ENCODE measurements around the gene CRTC3. TPM values are rescaled to one million over a fixed set of nuclear protein-coding genes. Genes with fewer than 3 reads are reported as not detected.

The CRTC3 gene
- total and polyA plus RNA-seq, 4 donors, result 12.9 to 82.2 (median 44.0) TPM

- 85 to 88% methylated on average over 5 of the region's 5 CpGs for WGBS, 2 donors
Observed at GRCh38 chr15:90675464-90675863, 145.7 kb downstream of the CRTC3 start.

GRCh38 chr15:90677807-90678790 is 148.4 kb downstream of the CRTC3 start:
- intact Hi-C loops (cut with DNase I), result no loop called here
- DNase-seq (no peak), ATAC-seq (ENCODE audit: low FRiP score) (no peak)
- H3K9me3 ChIP-seq (ENCODE audit: control insufficient read depth, low read length), result no peaks in the 10 kb centered on the region
- H3K36me3 ChIP-seq (ENCODE audit: control insufficient read depth in 1 of 2, insufficient read depth in 2 of 2, low read length in 1 of 2), result no peaks in the 10 kb centered on the region
- WGBS, 2 donors, result 91 to 95% methylated on average over 12 of the region's 12 CpGs
- no peak overlapping the region for H3K27ac ChIP-seq (ENCODE audit: low read depth in 1 of 2, low read length in 2 of 2)
- no peaks in the 10 kb centered on the region for H3K27me3 ChIP-seq (ENCODE audit: control insufficient read depth in 1 of 2, insufficient read depth in 2 of 2, low read length in 1 of 2)
- no peak overlapping the region for H3K4me3 ChIP-seq (ENCODE audit: low read length in 2 of 2)
- H3K4me1 ChIP-seq (ENCODE audit: control insufficient read depth in 1 of 2, insufficient read depth in 2 of 2, low read length in 2 of 2), result peaks cover 0 to 7% of the 10 kb centered on the region in 2 donors

More at GRCh38 chr15:90675464-90675863, 145.7 kb downstream of the CRTC3 start:
- H3K27me3 ChIP-seq (ENCODE audit: control insufficient read depth in 1 of 2, insufficient read depth in 2 of 2, low read length in 1 of 2), result no peaks in the 10 kb centered on the region
- DNase-seq, result no peak
- intact Hi-C loops (cut with DNase I), result no loop called here
- H3K36me3 ChIP-seq (ENCODE audit: control insufficient read depth in 1 of 2, insufficient read depth in 2 of 2, low read length in 1 of 2), result no peaks in the 10 kb centered on the region
- H3K4me1 ChIP-seq (ENCODE audit: control insufficient read depth in 1 of 2, insufficient read depth in 2 of 2, low read length in 2 of 2), result peaks cover 0 to 6% of the 10 kb centered on the region in 2 donors
- no peak for ATAC-seq (ENCODE audit: low FRiP score)
- H3K4me3 ChIP-seq (ENCODE audit: low read length in 2 of 2), result no peak overlapping the region
- H3K9me3 ChIP-seq (ENCODE audit: control insufficient read depth, low read length), result no peaks in the 10 kb centered on the region
- H3K27ac ChIP-seq (ENCODE audit: low read depth in 1 of 2, low read length in 2 of 2), result no peak overlapping the region

DNA sequence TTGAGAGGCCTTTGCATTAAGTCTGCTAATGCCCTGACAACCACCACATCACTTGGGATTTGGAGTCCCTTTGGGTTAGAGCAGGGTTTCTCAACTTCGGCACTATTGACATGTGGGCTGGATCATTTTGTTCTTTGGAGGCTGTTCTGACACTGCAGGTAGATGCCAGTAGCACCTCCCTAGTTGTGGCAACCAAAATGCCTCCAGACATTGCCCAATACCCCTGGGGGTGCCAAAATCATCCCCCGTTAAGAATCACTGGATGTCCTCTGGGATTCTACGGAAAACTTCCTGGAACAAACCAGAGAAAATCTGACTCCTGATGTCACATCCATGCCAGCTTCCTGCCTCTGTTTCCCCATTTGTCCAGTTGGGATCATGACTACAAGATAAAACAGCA is 150.2 kb downstream of the CRTC3 start:
- ATAC-seq (ENCODE audit: low FRiP score), result no peak
- Histone ChIP-seq H3K4me3 (ENCODE audit: low read length in 2 of 2) (no peak overlapping the region), H3K36me3 (ENCODE audit: control insufficient read depth in 1 of 2, insufficient read depth in 2 of 2, low read length in 1 of 2) (no peaks in the 10 kb centered on the region), H3K4me1 (ENCODE audit: control insufficient read depth in 1 of 2, insufficient read depth in 2 of 2, low read length in 2 of 2) (peaks cover 0 to 7% of the 10 kb centered on the region in 2 donors), H3K27ac (ENCODE audit: low read depth in 1 of 2, low read length in 2 of 2) (peak overlapping the region in 1 of 2 donors; percentile 77), H3K27me3 (ENCODE audit: control insufficient read depth in 1 of 2, insufficient read depth in 2 of 2, low read length in 1 of 2) (no peaks in the 10 kb centered on the region), H3K9me3 (ENCODE audit: control insufficient read depth, low read length) (no peaks in the 10 kb centered on the region)
- intact Hi-C loops (cut with DNase I), result no loop called here
- DNase-seq, result no peak
- WGBS, 2 donors, result 79 to 84% methylated on average over 3 of the region's 3 CpGs

DNA sequence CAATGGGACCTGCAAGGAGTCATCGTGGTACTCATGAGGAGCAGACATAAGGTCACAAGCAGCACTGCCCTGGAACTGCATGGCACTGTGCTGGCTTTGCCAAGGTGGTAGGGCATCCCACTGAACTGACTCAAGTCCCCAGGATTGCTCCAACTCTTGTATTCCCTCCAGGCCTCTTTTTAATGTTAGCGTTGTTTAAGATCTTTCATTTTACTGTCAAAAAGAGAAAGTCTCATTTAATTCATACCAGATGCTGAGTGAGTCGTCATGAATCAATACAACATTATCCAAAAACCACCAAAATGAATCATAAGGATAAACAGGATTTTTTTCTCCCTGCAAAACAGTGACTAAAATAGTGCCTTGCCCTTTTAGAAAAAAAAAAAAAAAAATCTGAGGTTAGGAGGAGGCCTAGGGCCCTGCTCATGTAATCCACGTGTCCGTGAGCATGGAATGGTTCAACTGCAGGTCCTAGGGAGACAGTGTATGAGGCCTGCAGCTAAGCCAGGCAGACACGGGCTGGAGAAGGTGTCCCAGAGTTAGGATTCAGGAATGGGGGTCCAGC is 150.7 kb downstream of the CRTC3 start:
- no peaks in the 10 kb centered on the region for H3K36me3 ChIP-seq (ENCODE audit: control insufficient read depth in 1 of 2, insufficient read depth in 2 of 2, low read length in 1 of 2)
- H3K4me3 ChIP-seq (ENCODE audit: low read length in 2 of 2), result no peak overlapping the region
- DNase-seq (peak in 1 of 2 donors; percentile 66), ATAC-seq (ENCODE audit: low FRiP score) (peak; percentile 92)
- no peaks in the 10 kb centered on the region for H3K9me3 ChIP-seq (ENCODE audit: control insufficient read depth, low read length)
- peaks cover 0 to 7% of the 10 kb centered on the region in 2 donors for H3K4me1 ChIP-seq (ENCODE audit: control insufficient read depth in 1 of 2, insufficient read depth in 2 of 2, low read length in 2 of 2)
- H3K27ac ChIP-seq (ENCODE audit: low read depth in 1 of 2, low read length in 2 of 2), result peak overlapping the region in 1 of 2 donors; percentile 77
- WGBS, 2 donors, result 4 to 10% methylated on average over 6 of the region's 6 CpGs
- intact Hi-C loops (cut with DNase I), result no loop called here
- no peaks in the 10 kb centered on the region for H3K27me3 ChIP-seq (ENCODE audit: control insufficient read depth in 1 of 2, insufficient read depth in 2 of 2, low read length in 1 of 2)

DNA sequence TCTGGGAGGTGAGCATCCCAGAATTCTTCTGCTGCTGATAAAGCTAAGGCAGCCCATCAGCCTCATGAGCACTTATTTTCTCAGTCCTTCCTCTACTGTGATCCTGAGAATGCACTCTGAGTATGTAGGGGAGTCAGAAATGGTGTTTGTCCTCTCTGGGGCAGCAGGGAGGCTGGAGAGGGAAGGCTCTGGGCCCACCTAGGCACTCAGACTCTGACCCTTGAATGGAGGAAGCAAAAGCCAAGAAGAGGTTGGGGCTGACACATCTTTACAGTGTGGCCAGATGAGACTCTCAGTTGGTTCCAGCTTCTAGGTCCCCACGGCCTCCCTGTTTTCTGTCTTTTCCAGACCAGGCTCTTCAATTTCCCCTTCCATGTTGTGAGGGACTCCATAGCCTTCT is 151.3 kb downstream of the CRTC3 start:
- peaks cover 0 to 7% of the 10 kb centered on the region in 2 donors for H3K4me1 ChIP-seq (ENCODE audit: control insufficient read depth in 1 of 2, insufficient read depth in 2 of 2, low read length in 2 of 2)
- no peaks in the 10 kb centered on the region for H3K27me3 ChIP-seq (ENCODE audit: control insufficient read depth in 1 of 2, insufficient read depth in 2 of 2, low read length in 1 of 2)
- DNase-seq (no peak), ATAC-seq (ENCODE audit: low FRiP score) (peak; percentile 17)
- H3K9me3 ChIP-seq (ENCODE audit: control insufficient read depth, low read length), result no peaks in the 10 kb centered on the region
- WGBS, 2 donors, result 92 to 98% methylated on average over 1 of the region's 1 CpG
- H3K36me3 ChIP-seq (ENCODE audit: control insufficient read depth in 1 of 2, insufficient read depth in 2 of 2, low read length in 1 of 2), result no peaks in the 10 kb centered on the region
- H3K27ac ChIP-seq (ENCODE audit: low read depth in 1 of 2, low read length in 2 of 2), result peak overlapping the region in 1 of 2 donors; percentile 43
- intact Hi-C loops (cut with DNase I), result no loop called here
- no peak overlapping the region for H3K4me3 ChIP-seq (ENCODE audit: low read length in 2 of 2)

DNA sequence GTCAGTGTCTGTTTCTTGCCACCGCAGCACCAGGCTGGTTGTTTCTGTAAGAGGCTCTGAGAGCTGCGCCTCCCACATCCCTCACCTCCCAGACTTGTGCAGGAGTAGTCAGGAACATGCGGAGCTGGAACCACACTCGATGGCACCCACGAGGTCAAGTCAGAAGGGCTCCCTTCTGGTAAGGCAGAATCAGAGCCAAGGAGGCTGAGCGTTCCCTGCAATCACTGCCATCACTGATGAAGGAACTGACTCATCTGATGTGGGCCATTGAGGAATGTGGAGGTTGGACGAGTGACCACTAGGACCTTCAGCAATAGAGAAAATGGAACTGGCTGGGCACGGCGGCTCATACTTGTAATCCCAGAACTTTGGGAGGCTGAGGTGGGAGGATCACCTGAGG is 151.8 kb downstream of the CRTC3 start:
- H3K27ac ChIP-seq (ENCODE audit: low read depth in 1 of 2, low read length in 2 of 2), result peak overlapping the region in 1 of 2 donors; percentile 9
- no peak overlapping the region for H3K4me3 ChIP-seq (ENCODE audit: low read length in 2 of 2)
- 62 to 69% methylated on average over 9 of the region's 9 CpGs for WGBS, 2 donors
- no peaks in the 10 kb centered on the region for H3K27me3 ChIP-seq (ENCODE audit: control insufficient read depth in 1 of 2, insufficient read depth in 2 of 2, low read length in 1 of 2)
- ATAC-seq (ENCODE audit: low FRiP score) (peak; percentile 46), DNase-seq (peak; percentile 74 to 78)
- H3K36me3 ChIP-seq (ENCODE audit: control insufficient read depth in 1 of 2, insufficient read depth in 2 of 2, low read length in 1 of 2), result no peaks in the 10 kb centered on the region
- H3K9me3 ChIP-seq (ENCODE audit: control insufficient read depth, low read length), result no peaks in the 10 kb centered on the region
- peaks cover 0 to 7% of the 10 kb centered on the region in 2 donors for H3K4me1 ChIP-seq (ENCODE audit: control insufficient read depth in 1 of 2, insufficient read depth in 2 of 2, low read length in 2 of 2)
- intact Hi-C loops (cut with DNase I), result no loop called here

DNA sequence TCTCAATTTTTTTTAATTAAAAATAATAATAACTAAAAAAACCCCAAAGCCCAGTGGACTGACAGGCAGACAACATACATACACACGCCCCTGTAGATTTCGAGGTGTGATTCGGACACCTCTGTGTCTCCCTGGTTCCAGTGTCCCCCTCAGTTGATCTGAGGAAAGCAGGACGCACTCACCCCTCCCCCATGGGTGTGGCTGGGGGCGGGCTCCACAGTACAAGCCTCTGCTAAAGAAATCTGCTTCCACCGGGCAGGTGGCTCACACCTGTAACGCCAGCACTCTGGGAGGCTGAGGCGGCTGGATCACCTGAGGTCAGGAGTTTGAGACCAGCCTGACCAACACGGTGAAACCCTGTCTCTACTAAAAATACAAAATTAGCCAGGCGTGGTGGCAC is 153.6 kb downstream of the CRTC3 start:
- whole genome bisulfite sequencing, 2 donors, result 88 to 91% methylated on average over 10 of the region's 10 CpGs
- H3K27ac ChIP-seq (ENCODE audit: low read depth in 1 of 2, low read length in 2 of 2), result no peak overlapping the region
- DNase-seq (no peak), ATAC-seq (ENCODE audit: low FRiP score) (no peak)
- no peaks in the 10 kb centered on the region for H3K27me3 ChIP-seq (ENCODE audit: control insufficient read depth in 1 of 2, insufficient read depth in 2 of 2, low read length in 1 of 2)
- intact Hi-C loops (cut with DNase I), result no loop called here
- no peaks in the 10 kb centered on the region for H3K36me3 ChIP-seq (ENCODE audit: control insufficient read depth in 1 of 2, insufficient read depth in 2 of 2, low read length in 1 of 2)
- no peaks in the 10 kb centered on the region for H3K9me3 ChIP-seq (ENCODE audit: control insufficient read depth, low read length)
- peaks cover 0 to 7% of the 10 kb centered on the region in 2 donors for H3K4me1 ChIP-seq (ENCODE audit: control insufficient read depth in 1 of 2, insufficient read depth in 2 of 2, low read length in 2 of 2)
- H3K4me3 ChIP-seq (ENCODE audit: low read length in 2 of 2), result no peak overlapping the region

GRCh38 chr15:90683876-90684275 is 154.2 kb downstream of the CRTC3 start:
- H3K9me3 ChIP-seq (ENCODE audit: control insufficient read depth, low read length), result no peaks in the 10 kb centered on the region
- no peak overlapping the region for H3K27ac ChIP-seq (ENCODE audit: low read depth in 1 of 2, low read length in 2 of 2)
- peaks cover 0 to 7% of the 10 kb centered on the region in 2 donors for H3K4me1 ChIP-seq (ENCODE audit: control insufficient read depth in 1 of 2, insufficient read depth in 2 of 2, low read length in 2 of 2)
- no peak overlapping the region for H3K4me3 ChIP-seq (ENCODE audit: low read length in 2 of 2)
- no peaks in the 10 kb centered on the region for H3K27me3 ChIP-seq (ENCODE audit: control insufficient read depth in 1 of 2, insufficient read depth in 2 of 2, low read length in 1 of 2)
- 92 to 95% methylated on average over 4 of the region's 4 CpGs for WGBS, 2 donors
- no peaks in the 10 kb centered on the region for H3K36me3 ChIP-seq (ENCODE audit: control insufficient read depth in 1 of 2, insufficient read depth in 2 of 2, low read length in 1 of 2)
- DNase-seq (no peak), ATAC-seq (ENCODE audit: low FRiP score) (no peak)
- intact Hi-C loops (cut with DNase I), result no loop called here

Data from aorta (tissue), 5 donors.